Omental fat pad (tissue), 4 donors: ENCODE data around the gene MUTYH. TPM values are rescaled to one million over a fixed set of nuclear protein-coding genes. Genes with fewer than 3 reads are reported as not detected.

Experiments used
- ATAC-seq: fragments of 150-250 bp; one replicate; pipeline ENCODE4 v1.9.1; 2016; ENCODE audit warnings: mild to moderate bottlenecking, moderate library complexity; ENCODE audit not compliant: low FRiP score
- DNase-seq: peaks from one replicate; pipeline ENCODE4 v3.0.0-alpha.2; 2019; ENCODE audit warnings: low spot score
- total RNA-seq, 4 donors: library from RNA; depleted of rRNA; stranded (reverse); fragments of >200 nt; gene quantifications; one replicate each; pipeline ENCODE4 v1.1.0, GENCODE V29; 2016
- TF ChIP-seq, protein P1 (sequence below), 3 donors: fragments of 450-650 bp; IDR thresholded peaks; one replicate each; pipeline ENCODE4 v1.5.1; 2016 to 2017; ENCODE audit warnings: antibody characterized with exemption in 3 of 3, mild to moderate bottlenecking in 3 of 3, moderate library complexity in 2 of 3

MUTYH gene
- total RNA-seq, 4 donors from 2014 or later: 11.5 to 28.1 (median 12.8) TPM

DNA sequence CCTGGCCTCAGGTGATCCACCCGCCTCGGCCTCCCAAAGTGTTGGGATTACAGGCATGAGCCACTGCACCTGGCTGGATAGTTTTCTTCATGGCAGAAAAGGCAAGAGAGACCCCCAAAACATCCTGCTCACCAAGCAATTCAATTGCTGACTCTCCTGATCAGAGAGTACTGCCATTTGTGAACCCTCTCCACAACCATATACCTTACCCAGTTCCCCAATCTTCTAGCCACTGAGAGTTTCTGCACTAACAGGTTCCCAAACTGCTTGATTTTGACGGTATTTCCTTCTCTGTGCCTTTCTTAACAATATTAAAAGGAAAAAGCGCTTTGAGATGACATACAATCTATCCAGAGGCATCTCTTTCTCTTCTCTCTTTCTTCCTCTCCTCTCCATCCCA is 39.9 kb upstream of the MUTYH start:
- DNase-seq: no peak
- ATAC-seq: no peak
- TF ChIP-seq, protein P1, sequence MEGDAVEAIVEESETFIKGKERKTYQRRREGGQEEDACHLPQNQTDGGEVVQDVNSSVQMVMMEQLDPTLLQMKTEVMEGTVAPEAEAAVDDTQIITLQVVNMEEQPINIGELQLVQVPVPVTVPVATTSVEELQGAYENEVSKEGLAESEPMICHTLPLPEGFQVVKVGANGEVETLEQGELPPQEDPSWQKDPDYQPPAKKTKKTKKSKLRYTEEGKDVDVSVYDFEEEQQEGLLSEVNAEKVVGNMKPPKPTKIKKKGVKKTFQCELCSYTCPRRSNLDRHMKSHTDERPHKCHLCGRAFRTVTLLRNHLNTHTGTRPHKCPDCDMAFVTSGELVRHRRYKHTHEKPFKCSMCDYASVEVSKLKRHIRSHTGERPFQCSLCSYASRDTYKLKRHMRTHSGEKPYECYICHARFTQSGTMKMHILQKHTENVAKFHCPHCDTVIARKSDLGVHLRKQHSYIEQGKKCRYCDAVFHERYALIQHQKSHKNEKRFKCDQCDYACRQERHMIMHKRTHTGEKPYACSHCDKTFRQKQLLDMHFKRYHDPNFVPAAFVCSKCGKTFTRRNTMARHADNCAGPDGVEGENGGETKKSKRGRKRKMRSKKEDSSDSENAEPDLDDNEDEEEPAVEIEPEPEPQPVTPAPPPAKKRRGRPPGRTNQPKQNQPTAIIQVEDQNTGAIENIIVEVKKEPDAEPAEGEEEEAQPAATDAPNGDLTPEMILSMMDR (IDR thresholded peaks at IDR 0.05): no peak

DNA sequence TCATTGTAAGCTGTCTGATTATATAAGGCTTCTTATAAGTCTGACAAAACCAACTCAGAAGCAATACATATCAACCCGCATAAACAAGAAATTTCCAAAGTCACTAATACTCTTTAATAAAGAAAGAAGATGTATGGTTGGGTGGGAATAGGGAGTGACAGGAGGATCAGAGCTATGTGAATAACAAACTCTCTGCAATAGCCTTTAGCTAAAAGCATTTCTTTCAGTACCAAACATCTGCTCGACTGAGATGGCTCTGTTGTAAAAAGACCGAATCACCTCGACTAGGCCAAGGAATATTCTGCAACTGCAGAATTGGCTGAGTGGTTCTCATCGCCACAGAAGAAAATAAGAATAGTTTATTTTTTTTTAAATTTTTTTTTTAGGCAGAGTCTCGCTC is 39.3 kb upstream of the MUTYH start:
- TF ChIP-seq, protein P1 (IDR thresholded peaks at IDR 0.05): no peak
- ATAC-seq: no peak
- no peak for DNase-seq

DNA sequence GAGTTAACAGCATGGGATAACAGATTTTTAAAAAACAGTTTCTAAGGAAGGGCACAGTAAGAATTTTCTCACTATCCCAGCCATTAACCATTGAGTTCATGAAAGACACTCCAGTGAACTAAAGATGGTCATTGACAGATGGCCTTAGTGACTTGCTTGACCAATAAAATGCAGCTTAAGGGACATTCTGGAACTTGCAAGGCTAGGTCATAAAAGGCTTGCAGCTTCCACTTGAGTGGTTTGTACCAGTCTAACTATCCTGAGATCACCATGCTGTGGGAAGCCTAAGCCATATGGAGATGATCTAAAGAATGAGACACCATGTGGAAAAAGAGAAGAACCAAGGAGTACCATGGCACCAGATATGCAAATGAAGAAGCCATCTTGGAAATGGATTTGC is 37.9 kb upstream of the MUTYH start:
- TF ChIP-seq, protein P1 (IDR thresholded peaks at IDR 0.05): no peak
- ATAC-seq: no peak
- no peak for DNase-seq

DNA sequence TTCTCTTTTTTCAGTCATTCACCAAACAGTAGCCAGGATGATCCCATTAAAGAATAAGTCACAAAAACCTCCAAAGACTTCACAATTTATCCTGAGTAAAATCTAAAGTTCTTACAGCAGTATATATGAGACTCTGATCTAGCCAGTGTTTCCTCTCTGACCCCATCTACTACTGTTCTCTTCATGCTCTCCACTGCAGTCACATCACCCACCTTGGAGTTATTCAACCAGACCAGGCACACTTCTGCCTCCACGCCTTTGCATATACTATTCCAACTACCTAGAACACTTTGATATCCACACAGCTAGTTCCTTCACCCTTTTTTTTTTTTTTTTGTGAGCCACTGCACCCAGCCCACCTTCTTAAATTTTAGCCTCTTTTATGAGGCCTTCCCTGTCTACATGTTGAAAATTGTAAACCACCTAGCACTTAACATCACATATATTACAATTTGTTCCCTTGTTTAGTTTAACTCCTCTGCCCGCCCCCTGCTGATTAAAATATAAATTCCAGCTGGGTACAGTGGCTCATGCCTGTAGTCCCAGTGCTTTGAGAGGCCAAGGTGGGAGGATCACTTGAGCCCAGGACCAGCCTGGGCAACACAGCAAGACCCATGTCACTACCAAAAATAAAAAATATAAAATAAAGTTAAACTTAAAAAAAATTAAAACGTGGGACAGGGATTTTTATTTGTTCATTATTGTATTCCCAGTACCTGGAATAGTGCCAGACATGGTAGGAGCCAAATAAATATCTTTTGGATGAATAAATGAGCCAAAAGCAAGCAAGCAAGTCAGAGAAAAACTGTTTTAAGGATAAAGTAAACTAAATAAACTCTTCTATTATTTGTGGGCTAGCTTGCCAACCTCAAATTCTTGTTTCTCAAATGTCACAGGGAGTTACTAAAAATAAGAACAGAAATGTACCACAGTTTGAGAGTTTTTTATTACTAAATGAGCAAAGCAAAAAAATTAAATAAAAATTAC is 35.2 kb upstream of the MUTYH start:
- TF ChIP-seq, protein P1 (IDR thresholded peaks at IDR 0.05): no peak
- no peak for DNase-seq
- no peak for ATAC-seq

DNA sequence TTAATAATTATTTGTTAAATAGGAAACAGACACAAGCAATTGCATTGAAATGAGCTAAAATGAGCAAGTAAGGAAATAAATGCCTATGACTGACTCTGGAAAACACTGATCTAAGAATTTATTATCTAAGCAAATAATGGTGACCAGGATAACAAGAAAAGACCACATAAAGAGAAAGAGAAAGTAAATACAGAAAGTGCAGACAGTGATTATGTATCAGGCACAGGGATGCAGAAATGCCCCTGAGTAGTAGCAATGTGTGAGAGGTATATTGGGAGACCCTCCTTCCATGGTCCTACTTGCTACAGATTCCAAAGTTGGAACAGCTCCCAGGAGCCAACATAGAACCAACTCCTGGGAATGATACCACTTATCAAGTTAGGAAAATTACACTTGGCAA is 33.3 kb upstream of the MUTYH start:
- no peak for DNase-seq
- ATAC-seq: no peak
- TF ChIP-seq, protein P1 (IDR thresholded peaks at IDR 0.05): no peak

DNA sequence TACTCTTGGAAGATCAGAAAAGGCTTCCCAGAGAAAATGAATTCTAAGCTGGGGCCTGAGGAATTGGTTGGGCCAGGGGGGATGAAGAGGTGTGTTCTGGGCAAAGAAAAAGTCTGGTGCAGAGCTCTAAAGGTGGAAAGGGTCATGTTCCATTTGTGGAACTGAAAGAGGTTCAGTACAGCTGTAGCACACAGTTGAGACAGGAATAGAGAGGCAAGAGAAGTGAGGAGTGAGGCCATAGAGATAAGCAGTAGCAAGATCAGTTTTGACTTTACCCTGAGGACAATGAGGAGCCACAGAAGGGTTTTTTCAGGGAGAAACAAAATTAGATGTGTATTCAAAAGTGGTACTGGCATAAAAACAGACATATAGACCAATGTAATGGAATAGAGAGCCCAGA is 30.3 kb upstream of the MUTYH start:
- DNase-seq (no peak), ATAC-seq (no peak)
- TF ChIP-seq, protein P1 (IDR thresholded peaks at IDR 0.05): no peak

DNA sequence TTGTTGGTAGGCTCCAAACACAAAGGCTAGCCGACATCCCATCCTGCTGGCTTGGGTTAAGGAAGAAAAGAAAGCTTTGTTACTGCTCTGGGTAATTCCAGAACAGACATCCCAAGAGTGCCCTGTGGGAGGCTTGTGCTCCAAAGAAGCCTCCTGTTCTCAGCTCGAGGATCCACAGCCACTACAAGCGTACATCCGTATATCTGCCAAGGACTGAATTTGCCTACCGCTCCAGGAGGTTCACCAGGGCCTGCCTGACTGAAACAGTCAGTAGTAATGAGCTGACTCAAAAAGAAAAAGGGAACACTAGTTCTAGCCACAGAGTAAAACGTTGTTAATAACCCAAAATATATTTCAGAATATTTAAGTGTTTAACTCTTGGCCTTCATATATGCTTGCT is 24.8 kb upstream of the MUTYH start:
- ATAC-seq: no peak
- DNase-seq: no peak

More for the DNA sequence above, 24.8 kb upstream of the MUTYH start:
- TF ChIP-seq, protein P1 (IDR thresholded peaks at IDR 0.05): no peak
